K562 (cell line): ENCODE measurements around the gene CEP43. TPM values are rescaled to one million over a fixed set of nuclear protein-coding genes. Genes with fewer than 3 reads are reported as not detected.

Source experiments
- ATAC-seq: fragments of 200-7000 bp; cut with Tn5 transposase; 3 replicates; pipeline ENCODE4 v1.9.1; 2020; ENCODE audit warnings: moderate library complexity
- BruUV-seq: library from RNA; stranded (reverse); fragments of 400-500 nt; replicated peaks from 2 replicates; lab custom pipeline; 2021; lab: Mats Ljungman, UMichigan
- CTCF ChIA-PET: fragments of 300-600 bp; formaldehyde crosslinking; extraction: SDS; loops from one replicate; lab custom pipeline; 2021; ENCODE audit warnings: low intra/inter-chr PET ratio; lab: Yijun Ruan, JAX
- POLR2A ChIA-PET: fragments of 300-600, 350-650 bp; sonication (Branson Sonifier 250); formaldehyde crosslinking; extraction: SDS; loops from one replicate; lab custom pipeline; 2021; ENCODE audit warnings: antibody characterized with exemption, inconsistent platforms; lab: Yijun Ruan, JAX
- DNase-seq, 4 experiments: peaks; one replicate each; pipeline versions ENCODE4 v3.0.0 to v3.0.0-alpha.2; 2011 to 2018; ENCODE audit warnings: low spot score in 3 of 4, mixed read lengths in 3 of 4; ENCODE audit errors: extremely low read depth in 1 of 4
- FAIRE-seq: peaks from 2 replicates; lab custom pipeline; 2011; peaks lifted over from hg19 to GRCh38; lab: Jason Lieb, UNC
- H2AFZ ChIP-seq: 2 replicates; pipeline ENCODE4 v1.6.0; 2011; ENCODE audit warnings: low read depth, low read length, control low read depth, inconsistent platforms
- H3K27ac ChIP-seq: fragments of 200-600 bp; 3 replicates; pipeline ENCODE4 v1.8.0; 2011; ENCODE audit warnings: low read depth, mild to moderate bottlenecking, control low read depth, inconsistent platforms, low read length, moderate library complexity, mixed read lengths; ENCODE audit errors: extremely low read depth
- H3K27me3 ChIP-seq, 2 experiments: fragments of 300-600 bp in 1 of 2; 2 replicates in 1 of 2; 3 replicates in 1 of 2; pipeline versions ENCODE4 v1.6.0 to v1.8.0; 2011; ENCODE audit warnings: inconsistent platforms in 2 of 2, low read length in 2 of 2, mild to moderate bottlenecking in 1 of 2, mixed read lengths in 1 of 2, moderate library complexity in 1 of 2; ENCODE audit not compliant: control insufficient read depth in 2 of 2, insufficient read depth in 2 of 2
- H3K36me3 ChIP-seq: fragments of 300-600 bp; 3 replicates; pipeline ENCODE4 v1.8.0; 2011; ENCODE audit warnings: mild to moderate bottlenecking, low read length, inconsistent platforms; ENCODE audit not compliant: control insufficient read depth, insufficient read depth
- H3K4me1 ChIP-seq, 2 experiments: fragments of 200-600 bp in 1 of 2; replicated peaks in 1 of 2; 2 replicates in 1 of 2; 3 replicates in 1 of 2; pipeline versions ENCODE4 v1.5.1 to v1.8.0; 2011; ENCODE audit warnings: inconsistent platforms in 2 of 2, low read length in 2 of 2, mild to moderate bottlenecking in 1 of 2, mixed read lengths in 1 of 2, moderate library complexity in 1 of 2; ENCODE audit not compliant: control insufficient read depth in 2 of 2, insufficient read depth in 2 of 2
- H3K4me2 ChIP-seq: 2 replicates; pipeline ENCODE4 v1.6.1; 2011; ENCODE audit warnings: low read length, control low read depth, inconsistent platforms, mixed read lengths; ENCODE audit not compliant: insufficient read depth
- H3K4me3 ChIP-seq: fragments of 200-600 bp; sonication (generic), shearing (Covaris generic); 2 replicates; pipeline ENCODE4 v1.5.1; 2016; ENCODE audit warnings: control low read depth, inconsistent platforms
- H3K79me2 ChIP-seq: fragments of 200-600 bp; 3 replicates; pipeline ENCODE4 v1.8.0; 2011; ENCODE audit warnings: low read length, inconsistent platforms; ENCODE audit not compliant: control insufficient read depth, insufficient read depth
- H3K9ac ChIP-seq, 2 experiments: 2 replicates each; pipeline versions ENCODE4 v1.6.0 to v1.6.1; 2011; ENCODE audit warnings: low read depth in 2 of 2, low read length in 2 of 2, control low read depth in 1 of 2, inconsistent platforms in 1 of 2, mild to moderate bottlenecking in 1 of 2, mixed read lengths in 1 of 2; ENCODE audit not compliant: insufficient read depth in 1 of 2
- H3K9me1 ChIP-seq: one replicate; pipeline ENCODE4 v1.6.0; 2011; ENCODE audit warnings: inconsistent platforms, mild to moderate bottlenecking, low read length, moderate library complexity; ENCODE audit not compliant: control insufficient read depth, insufficient read depth
- H3K9me3 ChIP-seq: replicated peaks from 2 replicates; pipeline ENCODE4 v1.5.1; 2011; ENCODE audit warnings: low read depth, low read length, inconsistent platforms; ENCODE audit not compliant: control insufficient read depth, insufficient read depth
- H4K20me1 ChIP-seq: replicated peaks from 2 replicates; pipeline ENCODE4 v1.6.1; 2011; ENCODE audit warnings: low read length, inconsistent platforms, mixed read lengths; ENCODE audit not compliant: control insufficient read depth, insufficient read depth
- CEBPB ChIP-seq: fragments of 450-650 bp; IDR thresholded peaks from 2 replicates; pipeline ENCODE4 v1.6.1; 2016; ENCODE audit warnings: missing genetic modification characterization, missing compliant biosample characterization
- CXXC5 ChIP-seq: fragments of 250-450 bp; sonication (Bioruptor Pico); IDR thresholded peaks from 2 replicates; pipeline ENCODE4 v1.8.0; 2022; ENCODE audit warnings: inconsistent platforms, mild to moderate bottlenecking, moderate library complexity
- E2F5 ChIP-seq: sonication (generic); formaldehyde crosslinking; IDR thresholded peaks from 2 replicates; pipeline ENCODE4 v1.8.0; 2022; ENCODE audit warnings: mild to moderate bottlenecking, missing genetic modification reagents
- ELK3 ChIP-seq: fragments of 450-650 bp; formaldehyde crosslinking; IDR thresholded peaks from 2 replicates; pipeline ENCODE4 v1.4.0; 2020; ENCODE audit warnings: mild to moderate bottlenecking
- FOXJ3 ChIP-seq: sonication (generic); formaldehyde crosslinking; IDR thresholded peaks from 2 replicates; pipeline ENCODE4 v1.4.0; 2020; ENCODE audit warnings: mild to moderate bottlenecking, missing genetic modification reagents
- FOXP4 ChIP-seq: sonication (generic); formaldehyde crosslinking; IDR thresholded peaks from 2 replicates; pipeline ENCODE4 v1.8.0; 2022; ENCODE audit warnings: mild to moderate bottlenecking, missing genetic modification reagents, borderline replicate concordance
- KDM1A ChIP-seq, 2 experiments: fragments of 450-650 bp; IDR thresholded peaks; 2 replicates each; pipeline ENCODE4 v1.6.1; 2016; ENCODE audit warnings: mild to moderate bottlenecking in 2 of 2
- MYNN ChIP-seq, 2 experiments: sonication (generic); formaldehyde crosslinking in 1 of 2; IDR thresholded peaks; 2 replicates each; pipeline versions ENCODE4 v1.5.0 to v1.6.1; 2016 to 2020; ENCODE audit warnings: antibody characterized with exemption in 1 of 2, missing genetic modification reagents in 1 of 2
- NFE2L1 ChIP-seq: fragments of 450-650 bp; IDR thresholded peaks from 2 replicates; pipeline ENCODE4 v1.6.1; 2016; ENCODE audit warnings: missing genetic modification characterization, low read depth, mild to moderate bottlenecking, missing compliant biosample characterization, moderate library complexity, borderline replicate concordance
- NRF1 ChIP-seq, 2 experiments: fragments of 450-650 bp; IDR thresholded peaks in 1 of 2; conservative IDR thresholded peaks in 1 of 2; 2 replicates each; pipeline ENCODE4 v1.6.1; 2014; ENCODE audit warnings: mild to moderate bottlenecking in 2 of 2
- PURB ChIP-seq: sonication (generic); formaldehyde crosslinking; IDR thresholded peaks from 2 replicates; pipeline ENCODE4 v1.9.0; 2021; ENCODE audit warnings: low read depth, mild to moderate bottlenecking, missing genetic modification reagents
- TCF3 ChIP-seq: sonication (generic); formaldehyde crosslinking; IDR thresholded peaks from 2 replicates; pipeline ENCODE4 v1.4.0; 2020; ENCODE audit warnings: mild to moderate bottlenecking, missing genetic modification reagents
- ZNF174 ChIP-seq: fragments of 250-450 bp; sonication (Bioruptor Pico); IDR thresholded peaks from 2 replicates; pipeline ENCODE4 v1.4.0; 2020; ENCODE audit warnings: mild to moderate bottlenecking
- ZNF212 ChIP-seq: fragments of 450-650 bp; formaldehyde crosslinking; IDR thresholded peaks from 2 replicates; pipeline ENCODE4 v1.4.0; 2020; ENCODE audit warnings: mild to moderate bottlenecking
- ZNF408 ChIP-seq: fragments of 250-450 bp; sonication (Bioruptor Pico); IDR thresholded peaks from 2 replicates; pipeline ENCODE4 v1.4.0; 2020; ENCODE audit warnings: low read depth, mild to moderate bottlenecking, moderate library complexity
- ZNF77 ChIP-seq: fragments of 250-450 bp; sonication (Bioruptor Pico); IDR thresholded peaks from 2 replicates; pipeline ENCODE4 v1.5.0; 2020
- WGBS: fragments of 100-300 bp; shearing (Covaris generic); methylation state at CpG from one replicate; pipeline ENCODE4 v1.1.6; 2016; ENCODE audit warnings: low coverage, mixed read lengths; ENCODE audit not compliant: insufficient coverage; ENCODE audit errors: missing lambda C conversion rate; 5-methylcytosine and 5-hydroxymethylcytosine counted together
- in situ Hi-C: fragments of 300-500 bp; cut with MboI; formaldehyde crosslinking; loops from 4 replicates; pipeline ENCODE4 v1.15.0; 2018; ENCODE audit warnings: inconsistent platforms, mixed read lengths
- intact Hi-C: fragments of 100-400 bp; cut with micrococcal nuclease; formaldehyde crosslinking; loops from 2 replicates; pipeline ENCODE4 v1.14.2; 2022
- polyA plus RNA-seq, 8 experiments: library from polyadenylated mRNA; depleted of rRNA in 4 of 8; stranded (reverse) in 5 of 8; unstranded in 3 of 8; fragments of >200 nt; fragmentation: Nextera tagmentation in 2 of 8; fragmentation: Illumina TruSeq in 1 of 8; extraction: Ambion mirVana in 2 of 8; extraction: Trizol in 1 of 8; gene quantifications; 2 replicates each; pipeline versions ENCODE4 v1.2.1 to v1.2.3, GENCODE V29; 2011 to 2014; ENCODE audit warnings: inconsistent platforms in 1 of 8, missing spikeins in 1 of 8
- total RNA-seq, 7 experiments: library from RNA; depleted of rRNA in 6 of 7; stranded (reverse); fragments of >200 nt in 6 of 7; fragmentation: Illumina TruSeq in 2 of 7; extraction: Trizol in 2 of 7; gene quantifications; 2 replicates each; pipeline versions ENCODE4 v1.2.1 to v1.2.3, GENCODE V29; 2011 to 2021; ENCODE audit warnings: low replicate concordance in 1 of 7

Gene CEP43
- total and polyA plus RNA-seq, 9 of the 15 experiments (the other 6 are each of a cell fraction or from before 2014, with no cell fraction given) = 15.2 to 55.7 (median 47.4) TPM

- Histone ChIP-seq H2AFZ (no peak overlapping the region), H3K4me1 (peaks cover 0 to 9% of the 10 kb centered on the region in 2 experiments; a peak in 3 of 5 replicates), H3K27me3 (no peaks in the 10 kb centered on the region), H3K9ac (no peak overlapping the region), H3K9me1 (no peaks in the 10 kb centered on the region), H3K27ac (no peak overlapping the region), H4K20me1 (no peaks in the 10 kb centered on the region), H3K79me2 (no peaks in the 10 kb centered on the region), H3K36me3 (peaks cover 97% of the 10 kb centered on the region), H3K4me2 (no peak overlapping the region), H3K4me3 (no peak overlapping the region), H3K9me3 (no peaks in the 10 kb centered on the region)
- ChIA-PET CTCF (no interaction called here), POLR2A (interaction anchor here (0.6 kb wide), 1 partner anchor 150 kb away, joined by 3 read pairs; no protein-coding TSS in a partner anchor)
- no peak for TF ChIP-seq FOXP4 (CRISPR knock-in tag)
- TF ChIP-seq NRF1 (conservative IDR thresholded peaks at IDR 0.05 in 1 of 2, IDR thresholded peaks at IDR 0.05 in 1 of 2) = no peak
- no peak for TF ChIP-seq ZNF77 (CRISPR knock-in tag)
- TF ChIP-seq TCF3 (CRISPR knock-in tag) = no peak
- no peak for TF ChIP-seq PURB (CRISPR knock-in tag)
- TF ChIP-seq MYNN (IDR thresholded peaks at IDR 0.05) = no peak
- no peak for TF ChIP-seq MYNN (CRISPR knock-in tag; IDR thresholded peaks at IDR 0.05)
- TF ChIP-seq FOXJ3 (CRISPR knock-in tag) = no peak
- TF ChIP-seq CEBPB (tag) = no peak
- TF ChIP-seq ZNF408 (CRISPR knock-in tag) = no peak
- no peak for TF ChIP-seq ZNF174 (CRISPR knock-in tag)
- no peak for TF ChIP-seq ZNF212
- TF ChIP-seq ELK3 (CRISPR knock-in tag) = no peak
- TF ChIP-seq NFE2L1 = no peak
- TF ChIP-seq CXXC5 = no peak
- TF ChIP-seq KDM1A (IDR thresholded peaks at IDR 0.05) = no peak
- no peak for TF ChIP-seq E2F5 (CRISPR knock-in tag)
- BruUV-seq = no TSS peak
- FAIRE-seq (no peak), ATAC-seq (no peak), DNase-seq (no peak)
- WGBS = 88% methylated on average over 2 of the region's 3 CpGs
- intact Hi-C loops = no loop called here
- in situ Hi-C loops = no loop called here
Measured at GRCh38 chr6:167027308-167027707, 28.1 kb downstream of the CEP43 start.
